GM10847 (cell line): ENCODE measurements around the gene MYOCD.

Source experiments
- POLR2A ChIP-seq: IDR thresholded peaks from 2 replicates; pipeline ENCODE4 v1.6.1; 2011; ENCODE audit not compliant: insufficient read length; ENCODE audit errors: extremely low read depth

MYOCD gene

GRCh38 chr17:12759090-12759489 is 93.4 kb downstream of the MYOCD start:
- no peak for TF ChIP-seq POLR2A

- no peak for TF ChIP-seq POLR2A
These were observed 99.9 kb downstream of the MYOCD start for GRCh38 chr17:12765548-12765947.

GRCh38 chr17:12768255-12768654 is 102.6 kb downstream of the MYOCD start:
- no peak for TF ChIP-seq POLR2A

- TF ChIP-seq POLR2A = no peak
These were observed 104.3 kb downstream of the MYOCD start for GRCh38 chr17:12769981-12770380.

GRCh38 chr17:12773153-12773552 is 107.5 kb downstream of the MYOCD start:
- no peak for TF ChIP-seq POLR2A

GRCh38 chr17:12789075-12789480 is 123.4 kb downstream of the MYOCD start:
- no peak for TF ChIP-seq POLR2A

GRCh38 chr17:12789481-12790248 is 124.0 kb downstream of the MYOCD start, which contains the start of gene ARHGAP44:
TSS of gene ARHGAP44 (plus strand) at chr17:12789498. CDS start at chr17:12789839, 341 bp downstream.
- no peak for TF ChIP-seq POLR2A

GRCh38 chr17:12790249-12791106 is 124.8 kb downstream of the MYOCD start:
- no peak for TF ChIP-seq POLR2A

- no peak for TF ChIP-seq POLR2A
These were observed 129.3 kb downstream of the MYOCD start for GRCh38 chr17:12794919-12795532.

GRCh38 chr17:12800855-12801365 is 135.2 kb downstream of the MYOCD start:
- no peak for TF ChIP-seq POLR2A

- TF ChIP-seq POLR2A = no peak
These were observed 140.9 kb downstream of the MYOCD start for GRCh38 chr17:12806630-12807029.

- no peak for TF ChIP-seq POLR2A
These were observed 143.0 kb downstream of the MYOCD start for GRCh38 chr17:12808723-12809122.

GRCh38 chr17:12812877-12813276 is 147.2 kb downstream of the MYOCD start:
- TF ChIP-seq POLR2A = no peak

GRCh38 chr17:12813664-12814063 is 148.0 kb downstream of the MYOCD start:
- TF ChIP-seq POLR2A = no peak

GRCh38 chr17:12814718-12815117 is 149.0 kb downstream of the MYOCD start:
- no peak for TF ChIP-seq POLR2A
